ENCODE measurements around the gene CNN3. TPM values are rescaled to one million over a fixed set of nuclear protein-coding genes. Genes with fewer than 3 reads are reported as not detected.

CNN3 gene
- total and polyA plus RNA-seq, 2 of the 4 experiments (the other 2 are of a cell fraction) = 249 to 552 TPM

DNA sequence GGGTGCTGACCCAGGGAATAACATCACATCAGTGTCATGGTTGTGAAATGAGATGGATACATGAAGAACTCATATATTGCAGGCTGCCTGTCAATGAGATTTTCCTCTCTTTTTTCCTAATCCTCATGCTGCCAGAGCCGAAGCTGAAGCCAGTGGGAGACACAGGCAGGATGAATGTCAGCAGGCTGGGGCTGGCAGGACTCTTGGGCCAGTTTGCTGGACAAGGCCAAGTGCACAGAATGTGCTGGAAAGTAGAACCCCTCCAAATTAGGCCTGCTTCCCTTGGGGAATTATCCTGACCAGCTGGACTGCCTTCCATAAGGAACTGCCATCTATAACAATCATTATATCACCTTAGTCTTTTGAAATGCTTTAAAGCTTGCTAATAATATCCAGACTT, 75.3 kb downstream of the CNN3 start:
- CTCF ChIA-PET = interaction anchor here (0.6 kb wide), 1 partner anchor 1442 kb away, joined by 5 read pairs; no protein-coding TSS in a partner anchor
- no peak overlapping the region for H2AK5ac ChIP-seq (ENCODE audit: low read depth, low read length)
- H3K18ac ChIP-seq (ENCODE audit: low read depth, low read length) = no peak overlapping the region
- H3K56ac ChIP-seq (ENCODE audit: extremely low read depth, insufficient read depth, low read length) = no peak overlapping the region
- peaks cover 0 to 11% of the 10 kb centered on the region in 2 experiments; a peak in 2 of 4 replicates for H3K79me1 ChIP-seq (ENCODE audit: low read depth in 1 of 2, low read length in 2 of 2)
- no peak overlapping the region; the same call in 1 of the 2 replicates for H2BK20ac ChIP-seq (ENCODE audit: low read depth, low read length)
- intact Hi-C loops (cut with micrococcal nuclease) (loop anchor here (5.0 kb wide), 1 partner anchor 46 kb away; no protein-coding TSS in a partner anchor), dilution Hi-C loops (cut with HindIII; ENCODE audit: low sequenced_read_pairs, unreplicated experiment) (no loop called here), in situ Hi-C loops (cut with MboI; ENCODE audit: low sequenced_read_pairs) (loop anchor here (5.0 kb wide), 1 partner anchor 191 kb away; no protein-coding TSS in a partner anchor)
- no peak overlapping the region for H3K27ac ChIP-seq (ENCODE audit: insufficient read depth, low read length)
- H3K9me3 ChIP-seq (ENCODE audit: control insufficient read depth, insufficient read depth, low read length) = no peaks in the 10 kb centered on the region
- H3K4me2 ChIP-seq (ENCODE audit: low read depth, low read length) = no peak overlapping the region
- no peak overlapping the region for H3K23ac ChIP-seq (ENCODE audit: low read depth, low read length)
- H2AK9ac ChIP-seq (replicated peaks; ENCODE audit: low read depth, low read length, poor library complexity) = no peak overlapping the region
- no peak overlapping the region for H4K91ac ChIP-seq (ENCODE audit: insufficient read depth, low read depth, low read length)
- H3K4me1 ChIP-seq (ENCODE audit: control insufficient read depth, insufficient read depth, low read length) = peaks cover 5% of the 10 kb centered on the region
- no CpG with 5 or more reads among the region's 1 CpG for WGBS, 2 experiments (ENCODE audit: extremely low coverage in 2 of 2, insufficient read length in 1 of 2)
- no peak overlapping the region for H2BK120ac ChIP-seq (ENCODE audit: low read depth, low read length)
- no peaks in the 10 kb centered on the region; the same call in 1 of the 2 replicates for H4K20me1 ChIP-seq (ENCODE audit: insufficient read depth, low read length)
- H3K36me3 ChIP-seq (ENCODE audit: control insufficient read depth, insufficient read depth, low read length) = no peaks in the 10 kb centered on the region
- no TSS peak for BruUV-seq (replicated peaks)
- POLR2A ChIA-PET (ENCODE audit: unreplicated experiment) = no interaction called here
- H3K9me1 ChIP-seq (ENCODE audit: insufficient read depth, low read length) = peaks cover 5% of the 10 kb centered on the region
- H2AFZ ChIP-seq (replicated peaks; ENCODE audit: low read length, poor library complexity) = no peak overlapping the region
- H3K9ac ChIP-seq (ENCODE audit: low read depth, low read length) = no peak overlapping the region
- no peak overlapping the region for H4K8ac ChIP-seq (ENCODE audit: low read depth in 2 of 2, low read length in 2 of 2)
- DNase-seq = no peak
- H2BK15ac ChIP-seq (ENCODE audit: low read depth, low read length) = no peak overlapping the region
- no peak for ATAC-seq (ENCODE audit: low read depth)
- H3K4me3 ChIP-seq (ENCODE audit: insufficient read depth, low read depth, low read length) = no peak overlapping the region
- TF ChIP-seq RAD21 (IDR thresholded peaks at IDR 0.05; ENCODE audit: low read length) = no peak
- no peak for TF ChIP-seq RFX5 (IDR thresholded peaks at IDR 0.05; ENCODE audit: low read depth, low read length)
- TF ChIP-seq, protein P1, sequence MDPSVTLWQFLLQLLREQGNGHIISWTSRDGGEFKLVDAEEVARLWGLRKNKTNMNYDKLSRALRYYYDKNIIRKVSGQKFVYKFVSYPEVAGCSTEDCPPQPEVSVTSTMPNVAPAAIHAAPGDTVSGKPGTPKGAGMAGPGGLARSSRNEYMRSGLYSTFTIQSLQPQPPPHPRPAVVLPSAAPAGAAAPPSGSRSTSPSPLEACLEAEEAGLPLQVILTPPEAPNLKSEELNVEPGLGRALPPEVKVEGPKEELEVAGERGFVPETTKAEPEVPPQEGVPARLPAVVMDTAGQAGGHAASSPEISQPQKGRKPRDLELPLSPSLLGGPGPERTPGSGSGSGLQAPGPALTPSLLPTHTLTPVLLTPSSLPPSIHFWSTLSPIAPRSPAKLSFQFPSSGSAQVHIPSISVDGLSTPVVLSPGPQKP (IDR thresholded peaks at IDR 0.05; ENCODE audit: borderline replicate concordance, low read depth, low read length) = no peak
- no peak overlapping the region for H3K4ac ChIP-seq (ENCODE audit: low read depth, low read length)
- H3K27me3 ChIP-seq (ENCODE audit: control insufficient read depth, insufficient read depth, low read length) = no peaks in the 10 kb centered on the region
- no peak overlapping the region for H3K14ac ChIP-seq (replicated peaks; ENCODE audit: low read depth, low read length)
- H2BK5ac ChIP-seq (ENCODE audit: low read depth, low read length, poor library complexity, severe bottlenecking) = no peak overlapping the region
- no peak overlapping the region for H4K5ac ChIP-seq (ENCODE audit: low read depth, low read length)

Other genes starting within 250 kb of the CNN3 start
- gene SLC44A3, start 106.8 kb downstream of the CNN3 start, total RNA-seq (2012; rRNA removed) = 0.54 and 0.56 TPM in 2 replicates
- gene SLC44A3, start 106.8 kb downstream of the CNN3 start, polyA plus RNA-seq (2012; rRNA removed) = 0.29 and 0.31 TPM in 2 replicates
- gene ALG14, start 145.8 kb upstream of the CNN3 start, total RNA-seq (2012; rRNA removed) = 1.4 and 2.0 TPM in 2 replicates
- 1.6 and 1.7 TPM in 2 replicates for gene ALG14, start 145.8 kb upstream of the CNN3 start, polyA plus RNA-seq (2012; rRNA removed)
- gene TLCD4, start 190.2 kb upstream of the CNN3 start, total RNA-seq (2012; rRNA removed) = 0.36 and 0.83 TPM in 2 replicates
- gene TLCD4, start 190.2 kb upstream of the CNN3 start, polyA plus RNA-seq (2012; rRNA removed) = 0.16 and 0.22 TPM in 2 replicates

Measured in IMR-90 (cell line).